Measurements from ENCODE around the gene CNDP2. TPM values are rescaled to one million over a fixed set of nuclear protein-coding genes. Genes with fewer than 3 reads are reported as not detected.

CNDP2 gene
- total RNA-seq, 1 experiment from 2014 or later: 161 TPM

GRCh38 chr18:74558096-74558495 lies 61.9 kb downstream of the CNDP2 start:
- TF ChIP-seq EZH2 (IDR thresholded peaks at IDR 0.05; ENCODE audit: low read depth) (no peak), CTCF (conservative IDR thresholded peaks at IDR 0.05) (no peak)
- no peaks in the 10 kb centered on the region for H3K79me2 ChIP-seq (ENCODE audit: low read depth)
- POLR2A ChIA-PET (ENCODE audit: unreplicated experiment): no interaction called here
- intact Hi-C loops (cut with micrococcal nuclease; ENCODE audit: unreplicated experiment): no loop called here
- H3K4me1 ChIP-seq (replicated peaks; ENCODE audit: insufficient read depth): no peaks in the 10 kb centered on the region
- no peak for DNase-seq
- H3K9me2 ChIP-seq (ENCODE audit: insufficient read depth): no peaks in the 10 kb centered on the region
- H3K4me2 ChIP-seq: no peak overlapping the region
- no peak overlapping the region for H3K4me3 ChIP-seq
- no peaks in the 10 kb centered on the region for H3K9me3 ChIP-seq (ENCODE audit: insufficient read depth, low read depth)
- H3K36me3 ChIP-seq (ENCODE audit: low read depth): no peaks in the 10 kb centered on the region
- CTCF ChIA-PET: no interaction called here
- no peaks in the 10 kb centered on the region for H4K20me1 ChIP-seq (ENCODE audit: insufficient read depth)
- H2AFZ ChIP-seq: no peak overlapping the region
- no TSS peak for BruUV-seq (replicated peaks)
- no peaks in the 10 kb centered on the region for H3F3A ChIP-seq (ENCODE audit: insufficient read depth, low read depth)
- H3K27ac ChIP-seq: no peak overlapping the region
- peaks cover 99% of the 10 kb centered on the region for H3K27me3 ChIP-seq (ENCODE audit: insufficient read depth, low read depth)

- no peaks in the 10 kb centered on the region for H3K9me2 ChIP-seq (ENCODE audit: insufficient read depth)
- ChIA-PET CTCF (no interaction called here), POLR2A (ENCODE audit: unreplicated experiment) (no interaction called here)
- H3K4me1 ChIP-seq (replicated peaks; ENCODE audit: insufficient read depth): no peaks in the 10 kb centered on the region
- H3F3A ChIP-seq (ENCODE audit: insufficient read depth, low read depth): no peaks in the 10 kb centered on the region
- no peak for DNase-seq
- BruUV-seq (replicated peaks): no TSS peak
- H3K4me3 ChIP-seq: no peak overlapping the region
- peaks cover 96% of the 10 kb centered on the region for H3K27me3 ChIP-seq (ENCODE audit: insufficient read depth, low read depth)
- H3K4me2 ChIP-seq: no peak overlapping the region
- intact Hi-C loops (cut with micrococcal nuclease; ENCODE audit: unreplicated experiment): no loop called here
- no peaks in the 10 kb centered on the region for H3K9me3 ChIP-seq (ENCODE audit: insufficient read depth, low read depth)
- TF ChIP-seq EZH2 (IDR thresholded peaks at IDR 0.05; ENCODE audit: low read depth): no peak
- TF ChIP-seq CTCF (conservative IDR thresholded peaks at IDR 0.05): no peak
- no peak overlapping the region for H3K27ac ChIP-seq
- H3K36me3 ChIP-seq (ENCODE audit: low read depth): no peaks in the 10 kb centered on the region
- no peaks in the 10 kb centered on the region for H3K79me2 ChIP-seq (ENCODE audit: low read depth)
- H4K20me1 ChIP-seq (ENCODE audit: insufficient read depth): no peaks in the 10 kb centered on the region
- H2AFZ ChIP-seq: no peak overlapping the region
These were observed 66.1 kb downstream of the CNDP2 start for GRCh38 chr18:74562131-74562730.

GRCh38 chr18:74562775-74563174 lies 66.6 kb downstream of the CNDP2 start:
- H4K20me1 ChIP-seq (ENCODE audit: insufficient read depth): no peaks in the 10 kb centered on the region
- H3K36me3 ChIP-seq (ENCODE audit: low read depth): no peaks in the 10 kb centered on the region
- CTCF ChIA-PET: no interaction called here
- H3K4me1 ChIP-seq (replicated peaks; ENCODE audit: insufficient read depth): no peaks in the 10 kb centered on the region
- POLR2A ChIA-PET (ENCODE audit: unreplicated experiment): no interaction called here
- intact Hi-C loops (cut with micrococcal nuclease; ENCODE audit: unreplicated experiment): no loop called here
- no peaks in the 10 kb centered on the region for H3K9me3 ChIP-seq (ENCODE audit: insufficient read depth, low read depth)
- peaks cover 96% of the 10 kb centered on the region for H3K27me3 ChIP-seq (ENCODE audit: insufficient read depth, low read depth)
- H3K79me2 ChIP-seq (ENCODE audit: low read depth): no peaks in the 10 kb centered on the region
- H3K9me2 ChIP-seq (ENCODE audit: insufficient read depth): no peaks in the 10 kb centered on the region
- no peak overlapping the region for H3K4me2 ChIP-seq
- no peak overlapping the region for H2AFZ ChIP-seq
- no peak for DNase-seq
- no TSS peak for BruUV-seq (replicated peaks)
- no peaks in the 10 kb centered on the region for H3F3A ChIP-seq (ENCODE audit: insufficient read depth, low read depth)
- H3K4me3 ChIP-seq: no peak overlapping the region
- H3K27ac ChIP-seq: no peak overlapping the region
- TF ChIP-seq EZH2 (IDR thresholded peaks at IDR 0.05; ENCODE audit: low read depth) (no peak), CTCF (conservative IDR thresholded peaks at IDR 0.05) (no peak)
